ENCODE results near the gene COL2A1. TPM values are rescaled to one million over a fixed set of nuclear protein-coding genes. Genes with fewer than 3 reads are reported as not detected.
A peak's percentile ranks its signal among the peaks of the same experiment; 100 is the strongest.

Gene COL2A1
- total and polyA plus RNA-seq, 2 donors (not counting 3 experiments of a cell fraction or from before 2014, with no cell fraction given), result not detected

GRCh38 chr12:47949441-47950341 lies 54.6 kb downstream of the COL2A1 start:
- Histone ChIP-seq H3K27me3 (ENCODE audit: control insufficient read depth in 2 of 2, insufficient read depth in 2 of 2, low read length in 2 of 2) (peaks cover 0 to 14% of the 10 kb centered on the region in 2 experiments), H3K4me1 (ENCODE audit: control insufficient read depth, extremely low read depth, insufficient read depth, low read length) (no peaks in the 10 kb centered on the region), H3K9me1 (replicated peaks; ENCODE audit: control insufficient read depth, extremely low read depth, insufficient read depth, low read length) (no peaks in the 10 kb centered on the region), H3K4me2 (ENCODE audit: insufficient read depth, low read length) (no peak overlapping the region), H3K4me3 (replicated peaks in 1 of 3; ENCODE audit: insufficient read depth in 1 of 3, low read depth in 1 of 3, low read length in 3 of 3) (no peak overlapping the region), H3K27ac (ENCODE audit: insufficient read depth, low read depth, low read length) (no peak overlapping the region), H3K9ac (replicated peaks; ENCODE audit: extremely low read depth, insufficient read depth, low read length) (no peak overlapping the region), H4K20me1 (replicated peaks; ENCODE audit: control insufficient read depth, extremely low read depth, insufficient read depth, low read length) (no peaks in the 10 kb centered on the region), H3K79me2 (ENCODE audit: control insufficient read depth, insufficient read depth, low read length) (no peaks in the 10 kb centered on the region), H2AFZ (ENCODE audit: low read depth, low read length) (peak overlapping the region; percentile 57), H3K36me3 (ENCODE audit: control insufficient read depth in 2 of 2, extremely low read depth in 1 of 2, insufficient read depth in 2 of 2, low read length in 2 of 2) (no peaks in the 10 kb centered on the region), H3K9me3 (replicated peaks; ENCODE audit: control insufficient read depth, insufficient read depth, low read length) (no peaks in the 10 kb centered on the region)
- intact Hi-C loops (cut with micrococcal nuclease), result loop anchor here (1.0 to 5.0 kb wide), 5 partner anchors 42 to 234 kb away; no protein-coding TSS in a partner anchor
- POLR2A ChIA-PET, result no interaction called here
- CTCF ChIA-PET, result interaction anchor here (0.6 to 2.1 kb wide), 54 partner anchors 8 to 670 kb away, joined by 3 to 56 read pairs (median 4); partner anchors contain the start of genes RAPGEF3, RPAP3, TMEM106C and VDR
- FAIRE-seq, result peak; percentile 87
- no peak for TF ChIP-seq MYC (IDR thresholded peaks at IDR 0.05; ENCODE audit: low read depth, low read length)
- TF ChIP-seq, protein P1, sequence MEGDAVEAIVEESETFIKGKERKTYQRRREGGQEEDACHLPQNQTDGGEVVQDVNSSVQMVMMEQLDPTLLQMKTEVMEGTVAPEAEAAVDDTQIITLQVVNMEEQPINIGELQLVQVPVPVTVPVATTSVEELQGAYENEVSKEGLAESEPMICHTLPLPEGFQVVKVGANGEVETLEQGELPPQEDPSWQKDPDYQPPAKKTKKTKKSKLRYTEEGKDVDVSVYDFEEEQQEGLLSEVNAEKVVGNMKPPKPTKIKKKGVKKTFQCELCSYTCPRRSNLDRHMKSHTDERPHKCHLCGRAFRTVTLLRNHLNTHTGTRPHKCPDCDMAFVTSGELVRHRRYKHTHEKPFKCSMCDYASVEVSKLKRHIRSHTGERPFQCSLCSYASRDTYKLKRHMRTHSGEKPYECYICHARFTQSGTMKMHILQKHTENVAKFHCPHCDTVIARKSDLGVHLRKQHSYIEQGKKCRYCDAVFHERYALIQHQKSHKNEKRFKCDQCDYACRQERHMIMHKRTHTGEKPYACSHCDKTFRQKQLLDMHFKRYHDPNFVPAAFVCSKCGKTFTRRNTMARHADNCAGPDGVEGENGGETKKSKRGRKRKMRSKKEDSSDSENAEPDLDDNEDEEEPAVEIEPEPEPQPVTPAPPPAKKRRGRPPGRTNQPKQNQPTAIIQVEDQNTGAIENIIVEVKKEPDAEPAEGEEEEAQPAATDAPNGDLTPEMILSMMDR (IDR thresholded peaks at IDR 0.05; ENCODE audit: extremely low read depth in 1 of 2, insufficient read depth in 1 of 2, low read depth in 1 of 2, low read length in 2 of 2), result peak; percentile 94 to 98
- DNase-seq (ENCODE audit: low read depth, low spot score), result peak; percentile 66
- dilution Hi-C loops (cut with MboI; ENCODE audit: extremely low pct_ligation_motif_present, low sequenced_read_pairs), result no loop called here
- BruUV-seq (replicated peaks), result no TSS peak

GRCh38 chr12:47947341-47947740 lies 56.9 kb downstream of the COL2A1 start:
- CTCF ChIA-PET, result interaction anchor here (0.8 to 1.5 kb wide), 6 partner anchors 11 to 232 kb away, joined by 3 to 5 read pairs (median 3); no protein-coding TSS in a partner anchor
- no peaks in the 10 kb centered on the region for H3K79me2 ChIP-seq (ENCODE audit: control insufficient read depth, insufficient read depth, low read length)
- dilution Hi-C loops (cut with MboI; ENCODE audit: extremely low pct_ligation_motif_present, low sequenced_read_pairs), result no loop called here

More at GRCh38 chr12:47947341-47947740, 56.9 kb downstream of the COL2A1 start:
- intact Hi-C loops (cut with micrococcal nuclease), result loop anchor here (5.0 kb wide), 1 partner anchor 40 kb away; no protein-coding TSS in a partner anchor
- FAIRE-seq, result no peak
- H2AFZ ChIP-seq (ENCODE audit: low read depth, low read length), result no peak overlapping the region
- no peaks in the 10 kb centered on the region for H4K20me1 ChIP-seq (replicated peaks; ENCODE audit: control insufficient read depth, extremely low read depth, insufficient read depth, low read length)
- H3K9ac ChIP-seq (replicated peaks; ENCODE audit: extremely low read depth, insufficient read depth, low read length), result no peak overlapping the region
- POLR2A ChIA-PET, result no interaction called here
- H3K27ac ChIP-seq (ENCODE audit: insufficient read depth, low read depth, low read length), result no peak overlapping the region
- no peak overlapping the region for H3K4me2 ChIP-seq (ENCODE audit: insufficient read depth, low read length)
- no peaks in the 10 kb centered on the region for H3K9me3 ChIP-seq (replicated peaks; ENCODE audit: control insufficient read depth, insufficient read depth, low read length)
- peaks cover 3 to 8% of the 10 kb centered on the region in 2 experiments for H3K27me3 ChIP-seq (ENCODE audit: control insufficient read depth in 2 of 2, insufficient read depth in 2 of 2, low read length in 2 of 2)
- H3K4me3 ChIP-seq (replicated peaks in 1 of 3; ENCODE audit: insufficient read depth in 1 of 3, low read depth in 1 of 3, low read length in 3 of 3), result no peak overlapping the region
- BruUV-seq (replicated peaks), result no TSS peak
- TF ChIP-seq, protein P1 (IDR thresholded peaks at IDR 0.05; ENCODE audit: extremely low read depth in 1 of 2, insufficient read depth in 1 of 2, low read depth in 1 of 2, low read length in 2 of 2), result no peak
- TF ChIP-seq MYC (IDR thresholded peaks at IDR 0.05; ENCODE audit: low read depth, low read length) (no peak), JUN (IDR thresholded peaks at IDR 0.05; ENCODE audit: borderline replicate concordance, insufficient read depth, insufficient read length, low read depth) (no peak), POLR2A (IDR thresholded peaks at IDR 0.05; ENCODE audit: low read depth, low read length) (no peak), EZH2 (IDR thresholded peaks at IDR 0.05; ENCODE audit: borderline replicate concordance, low read depth, low read length, severe bottlenecking) (no peak), GATA2 (IDR thresholded peaks at IDR 0.05; ENCODE audit: insufficient read depth, insufficient read length, low read depth, low read length) (no peak), MAX (IDR thresholded peaks at IDR 0.05; ENCODE audit: insufficient read depth, insufficient read length) (no peak), POLR2AphosphoS5 (IDR thresholded peaks at IDR 0.05; ENCODE audit: insufficient read depth, low read depth, low read length) (no peak), FOS (IDR thresholded peaks at IDR 0.05; ENCODE audit: borderline replicate concordance, insufficient read depth, low read length) (no peak)
- no peaks in the 10 kb centered on the region for H3K36me3 ChIP-seq (ENCODE audit: control insufficient read depth in 2 of 2, extremely low read depth in 1 of 2, insufficient read depth in 2 of 2, low read length in 2 of 2)
- H3K4me1 ChIP-seq (ENCODE audit: control insufficient read depth, extremely low read depth, insufficient read depth, low read length), result no peaks in the 10 kb centered on the region
- no peak for DNase-seq (ENCODE audit: low read depth, low spot score)
- no peaks in the 10 kb centered on the region for H3K9me1 ChIP-seq (replicated peaks; ENCODE audit: control insufficient read depth, extremely low read depth, insufficient read depth, low read length)

Data from endothelial cell of umbilical vein (primary cell).